Smooth muscle cell of the coronary artery (primary cell): Measurements from ENCODE around the gene CLTCL1. TPM values are rescaled to one million over a fixed set of nuclear protein-coding genes. Genes with fewer than 3 reads are reported as not detected.

ENCODE experiments used
- total RNA-seq: library from RNA; depleted of rRNA; stranded (reverse); fragments of >200 nt; gene quantifications from 2 replicates; pipeline ENCODE4 v1.2.3, GENCODE V29; 2014; ENCODE audit warnings: low replicate concordance

Gene CLTCL1
- 12.0 and 13.1 TPM in 2 replicates for total RNA-seq

DNA sequence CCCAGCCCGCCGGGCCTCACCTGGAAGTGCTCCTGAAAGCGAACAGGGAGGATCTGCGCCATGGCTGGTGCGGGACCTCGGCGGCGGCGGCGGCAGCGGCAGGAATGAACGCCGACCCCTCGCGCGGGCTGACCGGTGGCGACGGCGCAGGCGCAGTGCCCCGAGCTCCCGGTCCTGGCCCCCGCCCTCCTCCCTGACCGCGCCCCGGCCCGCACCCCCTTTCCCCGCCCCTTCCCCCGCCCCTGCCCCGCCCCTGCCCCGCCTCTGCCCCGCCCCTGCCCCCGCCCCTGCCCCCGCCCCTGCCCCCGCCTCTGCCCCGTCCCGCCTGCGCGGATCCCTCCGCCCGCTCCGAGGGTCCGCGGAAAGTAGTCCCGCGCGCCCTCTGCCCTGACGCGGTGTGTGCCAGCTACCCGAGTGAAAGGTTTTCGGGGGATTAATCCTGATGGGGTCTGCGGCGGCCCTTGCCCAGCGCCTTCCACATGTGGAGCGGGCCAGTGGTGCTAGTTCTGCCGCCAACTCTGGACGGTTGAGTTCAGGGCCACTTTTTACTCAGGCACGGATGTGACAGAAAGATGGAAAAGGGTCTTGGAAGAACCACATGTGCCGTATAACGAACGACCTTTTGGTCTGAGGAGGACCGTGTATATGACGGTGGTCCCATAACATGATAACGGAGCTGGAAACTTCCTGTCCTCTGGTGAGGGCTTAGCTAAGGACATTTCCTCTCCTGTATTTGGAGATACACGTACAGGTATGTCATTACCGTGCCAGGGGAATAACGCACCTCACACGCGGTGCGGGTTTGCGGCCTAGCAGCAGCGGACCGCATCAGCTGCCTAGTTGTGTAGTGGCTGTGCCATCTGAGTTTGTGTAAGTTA lies at the start of gene CLTCL1:
CLTCL1 (minus strand) TSS at position 140 of the 878 bp plus-strand sequence; CDS start at position 62, 78 bp downstream.

DNA sequence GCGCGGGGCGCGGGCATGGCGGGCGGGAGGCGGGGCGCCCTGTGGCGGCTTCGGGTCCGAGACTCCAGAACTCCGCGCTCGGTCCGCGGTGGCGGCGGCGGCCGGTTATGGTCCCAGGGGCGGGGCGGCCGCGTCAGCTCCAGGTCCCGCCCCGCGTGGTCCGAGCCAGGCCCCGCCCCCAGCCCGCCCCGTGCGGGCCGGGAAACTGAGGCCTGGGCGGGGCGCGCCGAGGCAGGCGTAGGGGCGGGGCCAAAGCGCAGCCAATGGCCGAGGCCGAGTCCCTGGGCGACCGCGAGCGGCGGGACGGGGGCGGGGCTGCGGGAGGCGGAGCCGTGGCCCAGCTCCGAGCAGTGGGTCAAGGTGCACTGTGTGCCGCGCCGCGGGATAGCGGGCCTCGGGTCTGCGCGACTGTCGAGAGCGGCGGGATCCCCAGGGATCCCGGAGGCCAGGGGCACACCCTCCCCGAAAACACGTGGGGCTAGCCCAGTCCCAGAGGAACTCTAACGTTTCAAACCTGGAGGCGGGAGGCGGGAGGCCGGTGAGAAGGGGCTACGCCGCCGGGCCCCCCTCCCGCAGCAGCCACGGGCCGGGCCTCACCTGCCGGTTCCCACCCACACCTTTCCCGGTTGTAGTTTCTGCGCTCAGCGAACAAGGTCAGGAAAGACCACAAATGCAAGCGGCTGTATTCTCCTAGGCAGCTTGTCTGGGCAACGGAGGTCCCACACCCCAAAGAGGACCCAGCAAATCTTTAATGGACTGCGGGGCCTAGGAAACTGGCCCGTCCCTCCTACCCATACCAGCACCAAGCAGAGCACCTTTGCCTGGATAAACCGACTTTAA lies 112.6 kb downstream of the CLTCL1 start, which contains the start of gene SLC25A1:
SLC25A1 (minus strand) TSS at position 80 of the 840 bp plus-strand sequence; CDS start at position 17, 63 bp downstream.

DNA sequence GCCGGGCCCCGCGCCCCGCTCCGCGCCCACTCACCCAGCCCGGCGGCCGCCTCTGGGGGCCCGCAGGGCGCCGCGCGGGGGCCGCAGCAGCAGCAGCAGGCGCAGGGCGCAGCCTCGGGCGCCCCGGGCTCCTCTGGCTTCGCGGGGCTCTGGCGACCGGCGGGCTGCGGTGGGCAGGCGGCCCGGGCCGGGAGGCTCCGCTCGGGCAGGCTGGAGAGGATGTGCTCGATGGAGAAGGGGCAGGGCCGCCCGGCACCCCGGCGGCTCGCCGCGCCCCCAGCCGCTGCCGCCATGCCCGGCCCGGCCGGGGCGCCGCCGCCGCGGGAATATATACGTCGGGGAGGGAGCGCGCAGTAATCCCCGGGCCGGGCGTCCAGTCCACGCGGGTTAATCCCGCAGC lies 141.5 kb downstream of the CLTCL1 start, which contains the start of gene GSC2:
GSC2 (minus strand) TSS at position 302 of the 400 bp plus-strand sequence; CDS start at position 293, 9 bp downstream.

DNA sequence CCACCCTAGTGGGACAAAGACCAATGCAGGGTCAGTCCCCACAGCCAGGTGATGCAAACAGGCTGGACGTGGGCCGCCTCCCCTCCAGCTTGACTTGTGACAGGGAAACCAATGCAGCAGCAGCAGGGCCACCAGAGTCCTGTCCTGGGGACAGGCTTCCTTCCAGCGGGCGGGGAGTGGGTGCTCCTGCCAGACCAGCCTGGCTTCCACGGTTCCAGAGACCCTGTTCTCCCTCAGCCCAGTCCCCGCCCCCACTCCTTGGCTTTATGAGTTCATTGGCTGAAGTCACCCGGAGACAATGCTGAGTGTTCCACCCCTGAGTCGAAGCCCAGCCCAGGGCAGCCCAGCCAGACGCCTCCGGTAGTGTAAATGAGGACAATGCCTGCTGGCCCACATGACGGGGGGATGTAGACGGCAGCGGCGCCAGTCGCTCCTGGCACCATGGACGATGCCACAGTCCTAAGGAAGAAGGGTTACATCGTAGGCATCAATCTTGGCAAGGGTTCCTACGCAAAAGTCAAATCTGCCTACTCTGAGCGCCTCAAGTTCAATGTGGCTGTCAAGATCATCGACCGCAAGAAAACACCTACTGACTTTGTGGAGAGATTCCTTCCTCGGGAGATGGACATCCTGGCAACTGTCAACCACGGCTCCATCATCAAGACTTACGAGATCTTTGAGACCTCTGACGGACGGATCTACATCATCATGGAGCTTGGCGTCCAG lies 160.4 kb downstream of the CLTCL1 start, which contains the start of gene TSSK2:
TSSK2 (plus strand) TSS at position 350 of the 726 bp plus-strand sequence; CDS start at position 442, 92 bp downstream.

Other genes with a start within 250 kb of the CLTCL1 start
- 33.1 and 81.6 TPM in 2 replicates for gene DGCR2, start 169.3 kb downstream of the CLTCL1 start, total RNA-seq
- gene TSSK2, start 160.4 kb downstream of the CLTCL1 start, total RNA-seq, result under 0.01 TPM in 1 of 2 replicates, not detected in the other
- 4.6 and 7.1 TPM in 2 replicates for gene ESS2, start 147.1 kb downstream of the CLTCL1 start, total RNA-seq
- gene GSC2, start 141.4 kb downstream of the CLTCL1 start, total RNA-seq, result not detected in 2 replicates
- 58.3 and 127 TPM in 2 replicates for gene SLC25A1, start 113.0 kb downstream of the CLTCL1 start, total RNA-seq
- 22.8 and 23.9 TPM in 2 replicates for gene HIRA, start 140.0 kb upstream of the CLTCL1 start, total RNA-seq
- 20.5 and 43.2 TPM in 2 replicates for gene MRPL40, start 140.8 kb upstream of the CLTCL1 start, total RNA-seq
- 32.3 and 35.6 TPM in 2 replicates for gene C22orf39, start 156.0 kb upstream of the CLTCL1 start, total RNA-seq
- gene UFD1, start 187.5 kb upstream of the CLTCL1 start, total RNA-seq, result 56.6 and 87.9 TPM in 2 replicates
- 1.8 and 9.5 TPM in 2 replicates for gene CDC45, start 188.2 kb upstream of the CLTCL1 start, total RNA-seq
- 0.30 and 5.4 TPM in 2 replicates for gene CLDN5, start 232.7 kb upstream of the CLTCL1 start, total RNA-seq